IMR-90 (cell line): ENCODE data around the gene LIMS1.
"Not testable (repeated sequence)": the region's sequence is repeated elsewhere in the genome, so short reads cannot be mapped to it uniquely, and the experiment has no call there.

Source experiments
- MXI1 ChIP-seq: IDR thresholded peaks from 2 replicates; pipeline ENCODE4 v1.6.1; 2012; ENCODE audit warnings: low read depth, mild to moderate bottlenecking, low read length, moderate library complexity, borderline replicate concordance
- POLR2A ChIP-seq: IDR thresholded peaks from 2 replicates; pipeline ENCODE4 v1.6.1; 2012; ENCODE audit warnings: mild to moderate bottlenecking, low read depth, low read length
- USF2 ChIP-seq: fragments of 150-350 bp; IDR thresholded peaks from 2 replicates; pipeline ENCODE4 v1.6.1; 2017; ENCODE audit warnings: mild to moderate bottlenecking, antibody characterized with exemption, low read length, low read depth
- TF ChIP-seq, protein P1 (sequence below): conservative IDR thresholded peaks from 2 replicates; pipeline ENCODE4 v1.5.1; 2012; ENCODE audit warnings: mild to moderate bottlenecking, low read depth, low read length, improper control_type of control experiment
- TF ChIP-seq, protein P2 (sequence below): fragments of 150-350 bp; IDR thresholded peaks from 2 replicates; pipeline ENCODE4 v1.6.1; 2016; ENCODE audit warnings: low read depth, mild to moderate bottlenecking, low read length, moderate library complexity, borderline replicate concordance

- TF ChIP-seq, protein P1, sequence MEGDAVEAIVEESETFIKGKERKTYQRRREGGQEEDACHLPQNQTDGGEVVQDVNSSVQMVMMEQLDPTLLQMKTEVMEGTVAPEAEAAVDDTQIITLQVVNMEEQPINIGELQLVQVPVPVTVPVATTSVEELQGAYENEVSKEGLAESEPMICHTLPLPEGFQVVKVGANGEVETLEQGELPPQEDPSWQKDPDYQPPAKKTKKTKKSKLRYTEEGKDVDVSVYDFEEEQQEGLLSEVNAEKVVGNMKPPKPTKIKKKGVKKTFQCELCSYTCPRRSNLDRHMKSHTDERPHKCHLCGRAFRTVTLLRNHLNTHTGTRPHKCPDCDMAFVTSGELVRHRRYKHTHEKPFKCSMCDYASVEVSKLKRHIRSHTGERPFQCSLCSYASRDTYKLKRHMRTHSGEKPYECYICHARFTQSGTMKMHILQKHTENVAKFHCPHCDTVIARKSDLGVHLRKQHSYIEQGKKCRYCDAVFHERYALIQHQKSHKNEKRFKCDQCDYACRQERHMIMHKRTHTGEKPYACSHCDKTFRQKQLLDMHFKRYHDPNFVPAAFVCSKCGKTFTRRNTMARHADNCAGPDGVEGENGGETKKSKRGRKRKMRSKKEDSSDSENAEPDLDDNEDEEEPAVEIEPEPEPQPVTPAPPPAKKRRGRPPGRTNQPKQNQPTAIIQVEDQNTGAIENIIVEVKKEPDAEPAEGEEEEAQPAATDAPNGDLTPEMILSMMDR, result not testable (repeated sequence)
- not testable (repeated sequence) for TF ChIP-seq POLR2A, USF2, MXI1
- TF ChIP-seq, protein P2, sequence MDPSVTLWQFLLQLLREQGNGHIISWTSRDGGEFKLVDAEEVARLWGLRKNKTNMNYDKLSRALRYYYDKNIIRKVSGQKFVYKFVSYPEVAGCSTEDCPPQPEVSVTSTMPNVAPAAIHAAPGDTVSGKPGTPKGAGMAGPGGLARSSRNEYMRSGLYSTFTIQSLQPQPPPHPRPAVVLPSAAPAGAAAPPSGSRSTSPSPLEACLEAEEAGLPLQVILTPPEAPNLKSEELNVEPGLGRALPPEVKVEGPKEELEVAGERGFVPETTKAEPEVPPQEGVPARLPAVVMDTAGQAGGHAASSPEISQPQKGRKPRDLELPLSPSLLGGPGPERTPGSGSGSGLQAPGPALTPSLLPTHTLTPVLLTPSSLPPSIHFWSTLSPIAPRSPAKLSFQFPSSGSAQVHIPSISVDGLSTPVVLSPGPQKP, result not testable (repeated sequence)
These were observed 136.0 kb downstream of the LIMS1 start for GRCh38 chr2:108670282-108670681.
